Activated CD8-positive, alpha-beta T cell treated with anti-CD3 and anti-CD28 coated beads, Interleukin-2, amount 10 ng/mL, durations not matched to agents 7 days and 5 days (primary cell): ENCODE results near the gene SBF2. TPM values are rescaled to one million over a fixed set of nuclear protein-coding genes. Genes with fewer than 3 reads are reported as not detected.

ENCODE experiments used
- ATAC-seq: fragments of 150-1000 bp; cut with Tn5 transposase; one replicate; pipeline ENCODE4 v1.10.0; 2021; ENCODE audit warnings: moderate library complexity
- CTCF ChIA-PET: fragments of 350-600 bp; sonication (Branson Sonifier 250); formaldehyde crosslinking; loops from one replicate; lab custom pipeline; 2021; ENCODE audit warnings: antibody characterized with exemption; lab: Charles Lee
- POLR2A ChIA-PET: fragments of 350-600 bp; sonication (Branson Sonifier 250); formaldehyde crosslinking; loops from one replicate; lab custom pipeline; 2021; ENCODE audit warnings: antibody characterized with exemption; lab: Charles Lee
- DNase-seq: peaks from one replicate; pipeline ENCODE4 v3.0.0-alpha.2; 2020
- H3K27ac Mint-ChIP-seq: one replicate; pipeline ENCODE4 v1.8.0; 2021; ENCODE audit warnings: mild to moderate bottlenecking, mixed read lengths
- H3K27me3 Mint-ChIP-seq: one replicate; pipeline ENCODE4 v1.8.0; 2021; ENCODE audit warnings: low read depth, mixed read lengths
- H3K36me3 Mint-ChIP-seq: one replicate; pipeline ENCODE4 v1.8.0; 2021; ENCODE audit warnings: low read depth, mixed read lengths
- H3K4me1 Mint-ChIP-seq: one replicate; pipeline ENCODE4 v1.8.0; 2021; ENCODE audit warnings: low read depth, mixed read lengths
- H3K4me3 Mint-ChIP-seq: one replicate; pipeline ENCODE4 v1.8.0; 2021; ENCODE audit warnings: mild to moderate bottlenecking, mixed read lengths
- H3K9me3 Mint-ChIP-seq: one replicate; pipeline ENCODE4 v1.8.0; 2022; ENCODE audit warnings: mixed read lengths; ENCODE audit not compliant: insufficient read depth
- total RNA-seq, 2 experiments: library from RNA; stranded (reverse); gene quantifications; one replicate each; pipeline ENCODE4 v1.2.3, GENCODE V29; 2021

SBF2 gene
- total RNA-seq, 2 experiments from 2014 or later: 5.1 to 5.9 TPM

DNA sequence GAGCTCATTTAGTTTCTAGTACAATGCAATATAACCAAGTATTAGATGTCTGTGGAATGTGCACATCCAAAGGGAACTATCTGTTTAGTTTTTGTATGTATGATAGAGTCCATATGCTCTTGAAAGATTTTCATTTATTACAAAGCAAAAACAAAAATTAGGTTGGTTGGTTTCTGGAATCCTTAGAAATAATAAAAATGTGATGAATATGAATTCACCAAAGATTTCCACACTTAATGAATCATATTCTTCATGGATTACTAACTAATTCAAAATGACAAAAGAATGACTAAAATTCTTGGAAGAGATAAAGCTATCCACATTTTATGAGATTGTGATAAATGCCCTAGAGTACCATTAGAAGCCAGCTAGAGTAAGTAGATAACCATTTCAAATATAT, 261.1 kb downstream of the SBF2 start:
- ATAC-seq: no peak
- Mint-ChIP-seq H3K36me3 (peaks cover 2% of the 10 kb centered on the region), H3K27me3 (no peaks in the 10 kb centered on the region), H3K4me3 (no peak overlapping the region), H3K9me3 (no peaks in the 10 kb centered on the region), H3K4me1 (no peaks in the 10 kb centered on the region), H3K27ac (no peak overlapping the region)
- ChIA-PET POLR2A (no interaction called here), CTCF (no interaction called here)
- no peak for DNase-seq

- H3K9me3 Mint-ChIP-seq: no peaks in the 10 kb centered on the region
- no peaks in the 10 kb centered on the region for H3K36me3 Mint-ChIP-seq
- no peaks in the 10 kb centered on the region for H3K27me3 Mint-ChIP-seq
- no peaks in the 10 kb centered on the region for H3K4me1 Mint-ChIP-seq
- DNase-seq (no peak), ATAC-seq (no peak)
- ChIA-PET POLR2A (no interaction called here), CTCF (no interaction called here)
- H3K27ac Mint-ChIP-seq: no peak overlapping the region
- H3K4me3 Mint-ChIP-seq: no peak overlapping the region
Measured at GRCh38 chr11:10030122-10030490, 263.9 kb downstream of the SBF2 start.

DNA sequence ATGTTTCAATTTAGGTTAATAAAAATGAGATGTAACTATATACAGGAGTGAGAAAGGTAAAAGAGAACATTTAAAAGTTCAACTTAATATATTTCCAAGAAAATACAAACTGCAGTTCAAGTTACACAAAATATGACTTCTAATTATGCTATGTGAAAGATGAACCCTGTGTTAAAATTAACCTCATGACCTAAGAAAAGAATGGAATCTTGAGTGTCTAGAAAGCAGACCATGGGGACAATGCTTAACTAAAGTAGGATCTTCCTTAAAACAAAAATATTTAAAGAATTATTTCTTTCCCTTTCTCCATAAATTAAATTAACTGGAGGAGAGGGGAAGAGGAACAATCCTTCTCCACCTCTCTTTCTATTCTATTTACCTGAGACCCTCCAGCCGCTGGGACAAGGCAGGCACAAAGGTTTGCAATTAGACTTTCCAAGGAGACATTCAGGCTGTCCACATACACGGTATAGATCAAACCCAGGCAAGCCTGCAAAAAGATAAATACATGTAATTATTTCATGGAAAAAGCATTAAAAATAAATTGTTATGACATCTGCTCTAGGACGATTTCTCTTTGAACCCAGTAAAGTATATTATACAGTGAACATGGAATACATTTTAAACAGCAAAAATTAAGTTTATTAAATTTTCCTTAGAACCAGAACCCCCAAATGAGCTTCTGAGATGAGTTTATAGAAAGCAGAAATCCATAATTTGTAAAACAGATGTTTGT, 264.5 kb downstream of the SBF2 start:
- Mint-ChIP-seq H3K36me3 (no peaks in the 10 kb centered on the region), H3K9me3 (no peaks in the 10 kb centered on the region)
- CTCF ChIA-PET: no interaction called here

GRCh38 chr11:10026514-10026913, 267.5 kb downstream of the SBF2 start:
- ChIA-PET CTCF (interaction anchor here (1.4 kb wide), 1 partner anchor 50 kb away, joined by 3 read pairs; no protein-coding TSS in a partner anchor), POLR2A (no interaction called here)
- no peak overlapping the region for H3K27ac Mint-ChIP-seq
- ATAC-seq: no peak
- no peaks in the 10 kb centered on the region for H3K36me3 Mint-ChIP-seq
- no peaks in the 10 kb centered on the region for H3K9me3 Mint-ChIP-seq
- peaks cover 2% of the 10 kb centered on the region for H3K4me1 Mint-ChIP-seq
- no peaks in the 10 kb centered on the region for H3K27me3 Mint-ChIP-seq
- no peak for DNase-seq
- H3K4me3 Mint-ChIP-seq: no peak overlapping the region

More for the DNA sequence above, 264.5 kb downstream of the SBF2 start:
- Mint-ChIP-seq H3K27me3 (no peaks in the 10 kb centered on the region), H3K4me1 (no peaks in the 10 kb centered on the region), H3K4me3 (no peak overlapping the region), H3K27ac (no peak overlapping the region)
- DNase-seq (no peak), ATAC-seq (no peak)
- POLR2A ChIA-PET: no interaction called here

- Mint-ChIP-seq H3K36me3 (no peaks in the 10 kb centered on the region), H3K4me3 (no peak overlapping the region), H3K9me3 (no peaks in the 10 kb centered on the region), H3K27me3 (no peaks in the 10 kb centered on the region), H3K27ac (no peak overlapping the region), H3K4me1 (peaks cover 10% of the 10 kb centered on the region)
- CTCF ChIA-PET: no interaction called here
- DNase-seq (no peak), ATAC-seq (no peak)
- POLR2A ChIA-PET: no interaction called here
Measured at GRCh38 chr11:10023212-10023611, 270.8 kb downstream of the SBF2 start.

- H3K36me3 Mint-ChIP-seq: no peaks in the 10 kb centered on the region
- no peaks in the 10 kb centered on the region for H3K27me3 Mint-ChIP-seq
- DNase-seq (no peak), ATAC-seq (no peak)
- H3K4me3 Mint-ChIP-seq: no peak overlapping the region
- POLR2A ChIA-PET: no interaction called here
- no peaks in the 10 kb centered on the region for H3K9me3 Mint-ChIP-seq
- H3K27ac Mint-ChIP-seq: no peak overlapping the region
- H3K4me1 Mint-ChIP-seq: peaks cover 10% of the 10 kb centered on the region
- CTCF ChIA-PET: no interaction called here
Measured at GRCh38 chr11:10022764-10023163, 271.3 kb downstream of the SBF2 start.

DNA sequence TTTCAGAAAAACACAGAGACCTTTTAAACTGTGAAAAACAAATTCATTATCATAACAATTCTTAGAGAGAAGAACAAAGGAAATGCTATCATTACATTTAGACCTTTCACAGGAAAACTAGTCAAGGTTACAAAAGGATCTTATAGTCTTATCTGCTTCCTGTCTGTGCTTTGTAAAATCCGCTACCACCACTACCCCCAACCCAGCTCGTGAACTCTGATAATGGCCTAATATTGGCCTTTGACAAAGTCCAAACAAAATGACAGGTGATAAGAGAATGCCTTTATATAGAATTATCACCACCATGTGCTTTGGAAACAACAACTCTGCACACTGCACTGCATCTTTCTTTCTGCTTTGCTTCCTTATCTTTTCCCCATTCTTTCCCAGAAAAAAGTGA, 272.5 kb downstream of the SBF2 start:
- no peaks in the 10 kb centered on the region for H3K36me3 Mint-ChIP-seq
- ChIA-PET POLR2A (no interaction called here), CTCF (no interaction called here)
- H3K27ac Mint-ChIP-seq: no peak overlapping the region
- ATAC-seq (no peak), DNase-seq (no peak)
- H3K9me3 Mint-ChIP-seq: no peaks in the 10 kb centered on the region
- H3K4me1 Mint-ChIP-seq: peaks cover 10% of the 10 kb centered on the region
- no peak overlapping the region for H3K4me3 Mint-ChIP-seq
- H3K27me3 Mint-ChIP-seq: no peaks in the 10 kb centered on the region

GRCh38 chr11:10019906-10020682, 273.9 kb downstream of the SBF2 start:
- CTCF ChIA-PET: no interaction called here
- ATAC-seq (no peak), DNase-seq (no peak)
- POLR2A ChIA-PET: no interaction called here
- Mint-ChIP-seq H3K4me1 (peaks cover 10% of the 10 kb centered on the region), H3K4me3 (no peak overlapping the region), H3K9me3 (no peaks in the 10 kb centered on the region), H3K27ac (no peak overlapping the region), H3K27me3 (no peaks in the 10 kb centered on the region), H3K36me3 (no peaks in the 10 kb centered on the region)

- ATAC-seq: no peak
- ChIA-PET CTCF (no interaction called here), POLR2A (no interaction called here)
- Mint-ChIP-seq H3K4me3 (no peak overlapping the region), H3K4me1 (peaks cover 10% of the 10 kb centered on the region), H3K36me3 (no peaks in the 10 kb centered on the region), H3K27me3 (no peaks in the 10 kb centered on the region), H3K9me3 (peaks cover 3% of the 10 kb centered on the region), H3K27ac (no peak overlapping the region)
- no peak for DNase-seq
Measured at GRCh38 chr11:10017911-10018310, 276.1 kb downstream of the SBF2 start.

DNA sequence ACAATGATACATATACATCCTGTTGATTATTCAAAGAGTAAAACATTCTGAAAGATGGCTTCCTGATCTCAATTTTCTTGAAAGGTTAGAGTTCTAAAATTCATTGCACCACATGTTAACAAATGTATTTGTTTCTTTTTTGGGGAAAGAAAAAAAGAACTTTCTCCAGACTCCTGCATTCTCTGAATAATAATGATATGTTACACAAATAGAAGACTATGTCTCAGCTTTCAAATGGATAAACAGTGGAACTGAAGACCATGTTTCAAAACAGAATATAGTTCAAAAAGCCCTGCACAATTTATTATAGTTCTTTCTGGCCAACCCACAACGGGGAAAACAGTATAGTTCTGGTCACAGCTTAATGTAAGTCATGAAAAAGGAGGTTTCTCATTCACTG, 277.0 kb downstream of the SBF2 start:
- Mint-ChIP-seq H3K4me3 (no peak overlapping the region), H3K9me3 (peaks cover 6% of the 10 kb centered on the region), H3K27ac (no peak overlapping the region), H3K4me1 (peaks cover 10% of the 10 kb centered on the region), H3K27me3 (no peaks in the 10 kb centered on the region), H3K36me3 (no peaks in the 10 kb centered on the region)
- ChIA-PET CTCF (no interaction called here), POLR2A (no interaction called here)
- no peak for ATAC-seq
- DNase-seq: no peak

GRCh38 chr11:10012068-10012467, 282.0 kb downstream of the SBF2 start:
- Mint-ChIP-seq H3K9me3 (peaks cover 18% of the 10 kb centered on the region), H3K36me3 (no peaks in the 10 kb centered on the region), H3K27me3 (no peaks in the 10 kb centered on the region), H3K4me3 (no peak overlapping the region), H3K4me1 (no peaks in the 10 kb centered on the region), H3K27ac (no peak overlapping the region)
- CTCF ChIA-PET: no interaction called here
- POLR2A ChIA-PET: no interaction called here
- ATAC-seq (no peak), DNase-seq (no peak)

- ATAC-seq (no peak), DNase-seq (no peak)
- Mint-ChIP-seq H3K27ac (no peak overlapping the region), H3K4me3 (no peak overlapping the region), H3K27me3 (no peaks in the 10 kb centered on the region), H3K9me3 (peaks cover 5% of the 10 kb centered on the region), H3K36me3 (no peaks in the 10 kb centered on the region), H3K4me1 (no peaks in the 10 kb centered on the region)
- ChIA-PET CTCF (no interaction called here), POLR2A (no interaction called here)
Measured at GRCh38 chr11:10005955-10006525, 288.0 kb downstream of the SBF2 start.
